GM21381 (cell line): ENCODE results near the gene BMPR1B.

Experiments
- ATAC-seq: cut with Tn5 transposase; IDR thresholded peaks from one replicate; pipeline ENCODE4 v1.9.1; 2021; ENCODE audit warnings: mild to moderate bottlenecking, moderate library complexity; ENCODE audit not compliant: unreplicated experiment

Gene BMPR1B

DNA sequence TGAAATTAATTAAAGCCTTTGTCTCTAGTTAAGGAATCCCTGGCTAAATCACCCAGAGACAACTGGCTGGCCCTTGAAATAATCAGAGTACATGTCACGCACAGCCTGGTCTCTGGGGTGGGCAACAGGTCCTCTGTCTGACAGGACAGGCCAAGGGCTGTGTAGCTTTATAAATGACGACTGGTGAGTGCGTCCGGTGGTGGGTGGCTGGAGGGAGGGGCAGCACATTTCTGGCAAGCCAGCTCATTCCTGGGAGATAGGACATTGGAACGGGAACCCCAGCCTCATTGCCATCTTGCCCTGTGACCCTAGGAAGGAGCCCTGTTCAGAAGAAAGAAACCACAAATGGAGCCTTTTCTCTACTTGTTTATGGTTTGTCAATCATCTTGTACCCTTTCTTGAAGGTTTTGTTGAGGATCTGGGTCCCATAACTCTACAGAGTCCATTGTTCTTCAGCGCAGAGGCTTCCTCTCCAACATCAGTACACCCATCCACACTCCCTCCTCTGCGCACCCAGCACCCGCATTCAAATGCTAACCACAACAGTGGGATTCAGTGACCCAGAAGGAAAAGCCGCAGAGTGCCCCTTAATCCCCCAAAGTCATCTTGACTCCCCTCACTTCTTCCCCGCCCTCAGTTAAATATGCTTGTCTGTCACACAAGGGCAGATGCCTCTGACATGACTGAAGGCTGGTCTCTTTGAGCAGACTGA is 422.9 kb downstream of the BMPR1B start:
- no peak for ATAC-seq

DNA sequence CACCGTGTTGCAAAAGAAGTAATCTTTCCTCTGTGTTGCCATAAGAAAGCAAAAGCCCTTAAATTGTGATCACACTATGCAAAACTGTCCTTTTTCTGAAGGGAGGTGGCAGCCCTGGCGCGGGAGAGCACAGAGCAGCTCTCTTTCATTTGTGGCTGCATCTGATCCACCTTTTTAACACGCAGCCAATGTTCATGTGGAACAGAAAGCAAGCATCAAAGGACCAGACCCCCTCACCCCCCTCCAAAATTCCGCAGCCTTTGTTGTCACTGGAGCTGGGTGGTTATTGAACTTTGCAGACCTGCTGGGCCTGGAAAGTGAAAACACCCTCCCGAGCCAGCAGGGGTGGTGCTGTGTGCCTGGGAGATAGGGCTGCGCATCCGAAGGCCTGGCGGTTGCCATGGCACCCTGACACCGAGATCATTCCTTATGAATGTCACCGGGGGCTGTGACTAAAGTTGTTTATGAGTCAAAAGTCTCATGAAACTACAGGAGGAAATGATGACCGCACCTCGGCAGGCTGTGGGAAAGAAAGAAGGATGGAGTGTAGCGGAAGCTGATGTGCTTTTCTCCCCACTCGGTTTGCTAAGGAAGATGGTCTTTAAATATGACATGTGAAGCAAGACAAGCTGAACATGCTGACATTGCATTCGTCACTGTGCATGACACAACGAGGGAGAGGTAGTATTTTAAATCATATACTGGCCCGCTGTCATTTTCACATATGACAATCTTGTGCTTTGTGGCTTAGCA is 423.7 kb downstream of the BMPR1B start:
- no peak for ATAC-seq

DNA sequence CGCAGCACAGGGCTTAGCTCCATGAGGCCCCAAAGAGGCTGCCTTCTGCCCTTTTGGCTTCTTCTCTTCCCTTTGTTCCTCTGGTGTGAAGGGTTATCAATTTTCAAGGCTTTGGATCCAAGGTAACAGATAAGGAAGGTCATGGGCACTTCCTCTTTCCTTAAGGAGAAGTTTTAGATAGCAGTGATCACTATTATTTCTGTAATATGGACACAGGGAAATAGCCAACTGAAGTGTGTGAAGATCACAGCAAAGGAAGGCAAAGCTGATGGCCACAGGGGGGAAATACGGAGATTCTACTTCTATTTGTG is 424.2 kb downstream of the BMPR1B start:
- ATAC-seq, result no peak

DNA sequence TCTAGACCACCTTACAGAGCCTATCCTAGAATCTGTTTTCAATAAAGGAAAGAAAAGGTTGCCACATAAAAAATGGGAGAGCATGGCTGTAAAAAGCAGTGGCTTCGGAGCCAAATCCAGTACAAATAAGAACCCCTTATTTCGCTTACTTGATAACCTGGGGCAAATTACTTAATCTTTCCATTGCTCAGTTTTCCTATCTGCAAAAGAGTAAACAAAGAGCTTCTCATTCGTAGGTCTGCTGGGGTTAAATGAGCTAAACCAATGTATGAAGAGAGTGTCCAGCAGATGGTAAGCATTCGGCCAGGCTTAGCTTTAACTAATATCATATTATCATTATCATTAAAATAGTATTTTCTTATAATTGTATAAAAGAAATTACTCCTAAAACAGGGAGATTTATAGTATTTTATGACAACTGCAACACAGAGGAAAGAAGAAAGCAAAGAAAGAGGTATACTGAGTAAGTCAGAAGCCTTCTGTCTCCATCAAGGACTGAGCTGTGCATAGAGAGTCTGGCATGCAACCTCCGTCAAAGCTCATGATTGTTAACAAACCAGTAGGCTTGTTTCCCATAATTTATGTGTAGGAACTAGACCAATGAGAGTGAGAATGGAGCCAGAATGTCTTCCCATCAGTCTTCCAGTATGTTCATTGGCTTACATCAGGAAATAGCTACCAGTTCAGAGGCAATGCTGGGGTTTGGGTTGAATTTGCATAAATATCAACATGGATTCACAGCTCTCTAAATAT is 426.1 kb downstream of the BMPR1B start:
- ATAC-seq, result no peak

DNA sequence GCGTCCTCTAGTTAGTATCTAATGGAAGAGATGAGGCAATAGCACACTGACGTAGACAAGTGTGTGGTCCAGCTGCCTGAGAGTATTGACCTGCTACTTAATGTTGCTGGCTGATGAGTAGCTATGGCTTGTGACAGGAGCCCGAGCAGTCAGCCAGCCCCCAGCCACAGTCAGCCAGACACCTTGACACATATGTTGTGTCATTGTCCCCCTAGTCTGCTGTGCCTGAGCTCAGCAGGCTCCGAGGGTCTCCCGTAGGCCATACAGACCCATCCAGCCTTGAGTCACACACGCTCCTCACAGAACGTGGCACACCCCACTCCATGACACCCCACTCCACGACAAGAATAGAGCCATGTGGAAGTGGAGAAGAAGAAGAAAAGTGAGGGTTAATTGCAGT is 428.9 kb downstream of the BMPR1B start:
- ATAC-seq, result no peak

DNA sequence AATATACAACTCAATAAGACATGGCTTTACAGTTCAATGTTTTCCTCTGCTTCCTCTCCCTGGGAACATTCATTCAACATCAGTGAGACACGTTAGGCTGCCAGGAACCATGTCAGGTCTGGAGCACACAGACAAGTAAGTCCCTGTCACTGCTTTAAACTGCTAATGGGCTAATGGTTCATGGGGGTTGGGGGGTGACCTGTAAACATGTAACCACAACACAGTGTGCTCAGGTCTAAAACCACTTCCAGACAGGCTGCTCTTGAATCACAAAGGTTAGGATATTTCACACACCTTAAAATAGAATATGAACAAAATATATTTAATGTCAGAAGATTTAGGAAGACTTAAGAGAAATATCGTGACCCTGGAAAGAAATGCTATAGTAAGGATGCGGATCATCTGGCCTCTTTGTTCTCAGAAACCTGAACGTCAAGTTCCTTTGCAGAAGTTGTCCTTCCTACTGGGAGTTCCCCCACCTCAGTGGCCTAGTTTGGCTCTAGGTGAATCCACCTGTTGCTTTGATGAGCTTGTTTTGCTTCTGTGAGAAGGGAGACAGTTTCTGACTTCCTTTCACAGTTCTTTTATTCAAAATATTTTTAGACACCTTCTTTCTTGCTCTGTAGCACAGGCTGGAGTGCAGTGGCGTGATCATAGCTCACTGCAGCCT is 431.1 kb downstream of the BMPR1B start:
- no peak for ATAC-seq

DNA sequence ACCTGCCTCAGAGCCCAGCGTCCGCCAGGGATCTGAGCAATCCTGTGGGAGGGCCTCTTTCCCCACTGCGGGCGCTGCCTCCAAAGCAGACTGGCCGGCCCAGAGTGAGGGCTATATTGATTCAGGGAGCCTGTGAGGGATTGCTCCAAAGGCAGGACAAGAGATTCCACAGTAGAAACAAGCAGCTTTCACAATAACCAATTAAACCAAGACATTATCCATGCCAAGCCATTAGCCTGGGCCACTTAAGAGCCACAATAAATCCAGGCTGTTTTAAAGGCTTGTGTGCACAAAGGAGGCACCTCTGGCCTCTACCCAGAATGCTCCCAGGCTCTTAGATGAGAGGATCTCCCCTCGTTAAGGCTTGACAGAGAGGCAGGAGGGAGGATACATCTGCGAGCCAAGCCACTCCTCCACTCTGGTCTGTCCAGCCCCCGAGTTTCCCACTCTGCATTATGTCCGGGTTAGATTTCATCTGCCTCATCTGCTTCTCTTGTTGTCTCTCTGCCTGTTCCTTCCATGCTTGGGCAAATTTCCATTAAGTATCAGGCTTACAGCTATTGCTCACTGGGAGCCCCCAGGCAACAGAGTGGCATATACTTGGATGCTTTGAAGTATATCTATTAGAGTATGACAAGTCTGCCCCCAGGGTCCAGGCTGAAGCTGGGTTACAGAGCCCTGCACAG is 433.1 kb downstream of the BMPR1B start:
- ATAC-seq, result no peak

DNA sequence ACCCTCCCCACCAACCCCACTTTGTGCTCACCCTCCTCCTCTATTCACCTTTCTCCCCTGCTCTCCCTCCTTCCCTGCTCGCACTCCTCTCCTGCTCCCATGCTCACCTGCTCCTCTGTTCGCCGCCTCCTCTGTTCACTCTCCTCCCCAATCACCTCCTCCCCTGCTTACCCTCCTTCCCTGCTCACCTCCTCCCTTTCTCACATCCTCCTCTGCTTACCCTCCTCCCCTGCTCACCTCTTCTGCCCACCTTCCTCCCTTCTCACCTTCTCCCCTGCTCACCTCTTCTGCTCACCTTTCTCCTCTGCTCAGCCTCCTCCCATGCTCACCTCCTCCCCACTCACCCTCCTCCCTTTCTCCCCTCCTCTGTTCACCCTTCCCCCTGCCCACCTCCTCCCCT is 433.8 kb downstream of the BMPR1B start:
- ATAC-seq, result no peak

DNA sequence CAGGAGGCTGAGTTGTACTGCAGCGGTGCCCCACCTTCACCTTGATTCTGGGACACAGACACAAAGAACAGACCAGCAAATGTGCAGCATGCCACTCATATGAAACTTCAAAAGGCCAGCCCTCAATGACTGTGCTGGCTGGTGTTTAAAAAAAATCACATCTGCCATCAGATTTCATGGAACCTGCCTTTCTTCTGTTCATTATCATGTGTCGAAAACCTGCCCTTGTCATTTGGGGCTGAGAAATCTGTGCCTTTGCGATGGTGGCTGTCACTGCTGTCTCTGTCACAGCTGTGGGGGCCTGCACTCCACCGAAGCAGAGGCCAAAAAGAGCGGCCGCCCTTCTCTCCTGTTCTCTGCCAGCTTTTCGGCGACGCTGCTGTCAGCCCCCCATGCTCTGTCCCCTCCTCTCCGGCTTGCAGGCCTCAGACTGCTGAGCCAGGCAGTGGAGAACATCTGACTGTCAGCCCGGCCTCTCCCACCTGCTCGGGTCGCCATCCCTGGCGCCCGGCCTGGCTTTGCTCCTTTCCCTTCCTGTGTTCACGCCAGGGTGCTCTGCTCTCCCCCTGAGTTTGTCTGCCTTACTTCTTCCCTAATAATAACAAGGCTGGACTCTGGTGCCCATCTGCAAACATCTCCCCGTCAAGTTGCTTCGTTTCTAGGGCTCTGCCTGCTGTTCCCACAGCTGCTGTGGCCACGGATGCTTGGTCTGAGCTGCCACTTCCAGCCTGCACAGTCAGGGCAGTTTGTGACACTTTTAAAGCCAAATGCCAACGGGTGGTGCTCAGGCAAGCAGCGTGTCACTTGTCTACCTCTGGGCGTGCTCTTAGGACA is 435.9 kb downstream of the BMPR1B start:
- ATAC-seq, result no peak

DNA sequence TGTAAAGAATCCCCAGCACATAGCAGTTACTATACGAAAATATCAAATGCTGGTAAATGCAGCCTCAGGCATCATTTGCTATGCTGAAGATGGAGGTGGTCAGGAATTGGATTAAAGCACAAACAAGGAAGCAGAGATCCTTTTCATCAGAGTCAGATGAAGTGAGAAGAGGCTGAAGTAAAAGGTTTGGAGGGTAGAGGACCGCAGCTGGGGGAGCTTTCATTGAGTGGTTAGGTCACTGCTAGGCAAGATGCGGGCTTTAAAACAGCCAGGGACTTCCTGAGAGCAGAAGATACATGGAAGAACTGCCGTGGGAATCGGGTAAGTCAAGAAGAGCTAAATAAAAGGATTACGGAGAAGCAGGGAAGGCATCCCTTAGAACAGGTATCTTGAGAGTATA is 439.6 kb downstream of the BMPR1B start:
- ATAC-seq, result no peak

DNA sequence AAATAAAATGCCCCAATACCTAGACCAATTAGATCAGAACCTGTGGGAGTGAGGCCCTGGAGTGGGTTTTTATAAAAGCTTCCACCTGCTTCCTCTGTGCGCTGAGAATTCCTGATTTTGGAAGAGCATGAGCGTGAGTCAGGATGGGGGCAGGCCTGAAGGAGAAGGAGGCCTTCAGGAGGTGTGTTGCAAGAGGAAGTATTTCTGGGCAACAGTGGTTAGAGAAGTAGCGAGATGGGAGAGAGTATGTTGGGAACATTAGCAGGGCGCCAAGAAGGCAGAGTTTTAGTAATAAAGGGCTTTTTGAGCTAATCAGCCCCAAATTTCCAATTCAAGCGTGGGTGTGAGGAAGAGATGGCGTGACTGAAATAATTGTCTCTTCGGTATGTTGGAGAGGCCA is 441.2 kb downstream of the BMPR1B start:
- ATAC-seq, result no peak

DNA sequence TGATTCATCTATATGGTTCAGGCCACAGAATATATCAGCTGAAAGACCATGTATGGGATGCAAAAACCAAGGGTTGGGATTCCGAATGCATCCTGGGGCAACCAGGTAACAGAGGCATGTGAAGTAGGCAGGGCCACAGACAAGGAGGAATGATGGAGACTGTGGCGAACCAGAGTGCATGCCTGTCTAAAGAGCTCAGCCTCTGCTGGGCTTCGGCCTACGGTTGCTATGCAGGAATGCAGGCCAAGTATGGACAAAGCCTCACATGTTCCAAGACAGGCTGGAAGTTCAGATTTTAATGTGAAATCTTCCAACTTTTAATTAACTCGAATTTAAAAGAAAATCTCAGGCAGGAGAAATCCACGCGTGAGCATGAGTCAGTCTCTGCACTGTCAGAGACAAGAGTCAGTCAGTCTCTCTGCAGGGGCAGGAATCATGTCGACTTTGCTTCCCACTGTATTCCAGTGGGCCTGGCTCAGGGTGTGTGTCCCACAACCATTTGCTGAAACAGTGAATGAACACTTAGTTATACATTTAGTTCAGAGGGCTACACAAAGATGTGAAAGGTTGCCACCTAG is 446.6 kb downstream of the BMPR1B start:
- ATAC-seq, result no peak

DNA sequence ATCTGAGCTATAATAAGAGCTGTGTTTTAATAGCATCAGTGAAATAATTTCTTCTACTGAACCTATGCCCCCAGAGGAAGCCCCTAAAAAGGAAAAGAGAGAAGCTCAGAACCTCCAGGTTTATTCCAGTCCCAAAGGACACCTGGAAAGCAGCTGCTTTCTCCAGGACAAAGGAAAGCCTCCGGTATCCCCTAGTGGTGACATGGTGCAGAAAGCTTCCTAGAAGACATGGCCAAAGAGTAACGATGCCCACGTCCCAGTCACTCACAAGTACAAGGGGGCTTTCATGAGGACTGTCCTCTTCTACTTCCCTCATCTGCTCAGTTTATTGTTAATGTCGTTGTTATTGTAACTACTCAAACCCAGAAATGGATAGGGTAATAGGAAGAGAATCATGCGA is 447.1 kb downstream of the BMPR1B start:
- ATAC-seq, result no peak
